ENCODE results near the gene STARD5. TPM values are rescaled to one million over a fixed set of nuclear protein-coding genes. Genes with fewer than 3 reads are reported as not detected.

The STARD5 gene
- total RNA-seq, 1 donor from 2014 or later: 3.1 TPM

- H3K27me3 Mint-ChIP-seq (ENCODE audit: unreplicated experiment): peaks cover 4% of the 10 kb centered on the region
- H3K4me1 Mint-ChIP-seq (ENCODE audit: low read depth, unreplicated experiment): no peaks in the 10 kb centered on the region
- peaks cover 5% of the 10 kb centered on the region for H3K9me3 Mint-ChIP-seq (ENCODE audit: unreplicated experiment)
- DNase-seq: no peak
- no peak overlapping the region for H3K4me3 Mint-ChIP-seq (ENCODE audit: unreplicated experiment)
- no peak for TF ChIP-seq CTCF (IDR thresholded peaks at IDR 0.05; ENCODE audit: partially characterized antibody, unreplicated experiment)
- H3K27ac Mint-ChIP-seq (ENCODE audit: unreplicated experiment): no peak overlapping the region
- H3K36me3 Mint-ChIP-seq (ENCODE audit: unreplicated experiment): peaks cover 17% of the 10 kb centered on the region
These were observed 42.5 kb downstream of the STARD5 start for GRCh38 chr15:81281456-81281735.

- TF ChIP-seq CTCF (IDR thresholded peaks at IDR 0.05; ENCODE audit: partially characterized antibody, unreplicated experiment): no peak
- DNase-seq: no peak
- H3K9me3 Mint-ChIP-seq (ENCODE audit: unreplicated experiment): peaks cover 5% of the 10 kb centered on the region
- no peaks in the 10 kb centered on the region for H3K4me1 Mint-ChIP-seq (ENCODE audit: low read depth, unreplicated experiment)
- H3K27me3 Mint-ChIP-seq (ENCODE audit: unreplicated experiment): peaks cover 4% of the 10 kb centered on the region
- no peak overlapping the region for H3K27ac Mint-ChIP-seq (ENCODE audit: unreplicated experiment)
- no peak overlapping the region for H3K4me3 Mint-ChIP-seq (ENCODE audit: unreplicated experiment)
- H3K36me3 Mint-ChIP-seq (ENCODE audit: unreplicated experiment): peaks cover 17% of the 10 kb centered on the region
These were observed 43.1 kb downstream of the STARD5 start for GRCh38 chr15:81280696-81281455.

GRCh38 chr15:81279621-81280485, 44.1 kb downstream of the STARD5 start:
- Mint-ChIP-seq H3K27ac (ENCODE audit: unreplicated experiment) (no peak overlapping the region), H3K4me1 (ENCODE audit: low read depth, unreplicated experiment) (no peaks in the 10 kb centered on the region), H3K9me3 (ENCODE audit: unreplicated experiment) (peaks cover 5% of the 10 kb centered on the region), H3K4me3 (ENCODE audit: unreplicated experiment) (no peak overlapping the region), H3K36me3 (ENCODE audit: unreplicated experiment) (peaks cover 17% of the 10 kb centered on the region), H3K27me3 (ENCODE audit: unreplicated experiment) (peaks cover 4% of the 10 kb centered on the region)
- no peak for DNase-seq
- no peak for TF ChIP-seq CTCF (IDR thresholded peaks at IDR 0.05; ENCODE audit: partially characterized antibody, unreplicated experiment)

- Mint-ChIP-seq H3K9me3 (ENCODE audit: unreplicated experiment) (peaks cover 5% of the 10 kb centered on the region), H3K27ac (ENCODE audit: unreplicated experiment) (no peak overlapping the region), H3K4me1 (ENCODE audit: low read depth, unreplicated experiment) (no peaks in the 10 kb centered on the region), H3K27me3 (ENCODE audit: unreplicated experiment) (peaks cover 4% of the 10 kb centered on the region), H3K4me3 (ENCODE audit: unreplicated experiment) (no peak overlapping the region), H3K36me3 (ENCODE audit: unreplicated experiment) (peaks cover 17% of the 10 kb centered on the region)
- DNase-seq: no peak
- TF ChIP-seq CTCF (IDR thresholded peaks at IDR 0.05; ENCODE audit: partially characterized antibody, unreplicated experiment): no peak
These were observed 45.5 kb downstream of the STARD5 start for GRCh38 chr15:81278306-81279029.

Data from glutamatergic neuron (in vitro differentiated cells).